OCI-LY3 (cell line): Measurements from ENCODE around the gene DUSP1.

Experiments used
- H2AFZ ChIP-seq: fragments of 200-600, 300-600 bp; shearing (Covaris generic); 2 replicates; pipeline ENCODE4 v1.6.0; 2014; ENCODE audit warnings: antibody characterized with exemption, low read depth, low read length
- H3K27ac ChIP-seq: fragments of 200-600, 300-600 bp; sonication (generic); 2 replicates; pipeline ENCODE4 v1.5.1; 2014; ENCODE audit warnings: mild to moderate bottlenecking, low read length, moderate library complexity, mixed read lengths
- H3K27me3 ChIP-seq: fragments of 200-600, 300-600 bp; sonication (generic); 2 replicates; pipeline ENCODE4 v1.6.1; 2014; ENCODE audit warnings: low read depth, low read length, mixed read lengths
- H3K36me3 ChIP-seq: fragments of 200-600, 300-600 bp; sonication (generic); replicated peaks from 2 replicates; pipeline ENCODE3; 2014; ENCODE audit warnings: low read depth, low read length, mixed read lengths
- H3K4me1 ChIP-seq: fragments of 300-600, 200-600 bp; sonication (generic); 2 replicates; pipeline ENCODE4 v1.6.1; 2014; ENCODE audit warnings: low read length, mixed read lengths
- H3K4me2 ChIP-seq: fragments of 200-600, 300-600 bp; sonication (generic); 2 replicates; pipeline ENCODE4 v1.6.1; 2014; ENCODE audit warnings: low read length, mixed read lengths
- H3K4me3 ChIP-seq: fragments of 300-600, 200-600 bp; sonication (generic); 2 replicates; pipeline ENCODE4 v1.5.1; 2014; ENCODE audit warnings: antibody characterized with exemption, mild to moderate bottlenecking, low read length, moderate library complexity
- H3K79me2 ChIP-seq: fragments of 300-600, 200-600 bp; shearing (Covaris generic); 2 replicates; pipeline ENCODE4 v1.6.1; 2014; ENCODE audit warnings: mild to moderate bottlenecking, low read length, mixed read lengths
- H3K9ac ChIP-seq: fragments of 300-600, 200-600 bp; shearing (Covaris generic); 2 replicates; pipeline ENCODE4 v1.6.0; 2014; ENCODE audit warnings: mild to moderate bottlenecking, low read length, moderate library complexity
- H3K9me3 ChIP-seq: fragments of 200-600, 300-600 bp; shearing (Covaris generic); 2 replicates; pipeline ENCODE4 v1.6.1; 2014; ENCODE audit warnings: low read length, mixed read lengths; ENCODE audit not compliant: insufficient read depth
- H4K20me1 ChIP-seq: fragments of 200-600, 300-600 bp; sonication (generic); 2 replicates; pipeline ENCODE4 v1.6.1; 2016; ENCODE audit warnings: low read length, mixed read lengths; ENCODE audit not compliant: insufficient read depth
- EZH2phosphoT487 ChIP-seq: fragments of 200-600 bp; shearing (Covaris generic); IDR thresholded peaks from 2 replicates; pipeline ENCODE4 v1.6.1; 2018; ENCODE audit warnings: antibody characterized with exemption, mixed run types, low read depth
- TF ChIP-seq, protein P1 (sequence below): fragments of 200-600, 300-600 bp; sonication (generic); IDR thresholded peaks from 2 replicates; pipeline ENCODE4 v1.5.1; 2014; ENCODE audit warnings: antibody characterized with exemption, low read length, low read depth

Gene DUSP1

DNA sequence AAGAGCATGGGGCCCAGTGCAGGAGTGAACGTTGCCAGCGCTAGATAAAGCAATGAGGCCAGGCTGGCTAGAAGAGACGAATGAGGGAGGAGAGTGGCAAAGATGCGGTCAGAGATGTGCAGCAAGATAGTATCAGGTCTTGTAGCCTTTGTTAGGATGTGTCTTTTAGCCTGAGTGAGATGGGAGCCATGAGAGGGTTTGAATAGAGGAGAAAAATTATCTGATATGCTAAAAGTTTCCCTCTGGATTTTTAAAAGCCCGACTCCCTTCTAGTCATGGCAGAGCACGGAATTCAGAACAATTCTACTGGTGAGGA is 12.2 kb downstream of the DUSP1 start:
- Histone ChIP-seq H3K36me3 (no peaks in the 10 kb centered on the region), H2AFZ (no peak overlapping the region), H3K27me3 (peaks cover 11% of the 10 kb centered on the region), H3K9ac (no peak overlapping the region), H3K4me3 (no peak overlapping the region), H3K27ac (no peak overlapping the region), H3K4me2 (no peak overlapping the region), H3K9me3 (no peaks in the 10 kb centered on the region), H4K20me1 (no peaks in the 10 kb centered on the region), H3K79me2 (no peaks in the 10 kb centered on the region), H3K4me1 (no peaks in the 10 kb centered on the region)
- TF ChIP-seq, protein P1, sequence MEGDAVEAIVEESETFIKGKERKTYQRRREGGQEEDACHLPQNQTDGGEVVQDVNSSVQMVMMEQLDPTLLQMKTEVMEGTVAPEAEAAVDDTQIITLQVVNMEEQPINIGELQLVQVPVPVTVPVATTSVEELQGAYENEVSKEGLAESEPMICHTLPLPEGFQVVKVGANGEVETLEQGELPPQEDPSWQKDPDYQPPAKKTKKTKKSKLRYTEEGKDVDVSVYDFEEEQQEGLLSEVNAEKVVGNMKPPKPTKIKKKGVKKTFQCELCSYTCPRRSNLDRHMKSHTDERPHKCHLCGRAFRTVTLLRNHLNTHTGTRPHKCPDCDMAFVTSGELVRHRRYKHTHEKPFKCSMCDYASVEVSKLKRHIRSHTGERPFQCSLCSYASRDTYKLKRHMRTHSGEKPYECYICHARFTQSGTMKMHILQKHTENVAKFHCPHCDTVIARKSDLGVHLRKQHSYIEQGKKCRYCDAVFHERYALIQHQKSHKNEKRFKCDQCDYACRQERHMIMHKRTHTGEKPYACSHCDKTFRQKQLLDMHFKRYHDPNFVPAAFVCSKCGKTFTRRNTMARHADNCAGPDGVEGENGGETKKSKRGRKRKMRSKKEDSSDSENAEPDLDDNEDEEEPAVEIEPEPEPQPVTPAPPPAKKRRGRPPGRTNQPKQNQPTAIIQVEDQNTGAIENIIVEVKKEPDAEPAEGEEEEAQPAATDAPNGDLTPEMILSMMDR, result no peak
- TF ChIP-seq EZH2phosphoT487, result no peak

DNA sequence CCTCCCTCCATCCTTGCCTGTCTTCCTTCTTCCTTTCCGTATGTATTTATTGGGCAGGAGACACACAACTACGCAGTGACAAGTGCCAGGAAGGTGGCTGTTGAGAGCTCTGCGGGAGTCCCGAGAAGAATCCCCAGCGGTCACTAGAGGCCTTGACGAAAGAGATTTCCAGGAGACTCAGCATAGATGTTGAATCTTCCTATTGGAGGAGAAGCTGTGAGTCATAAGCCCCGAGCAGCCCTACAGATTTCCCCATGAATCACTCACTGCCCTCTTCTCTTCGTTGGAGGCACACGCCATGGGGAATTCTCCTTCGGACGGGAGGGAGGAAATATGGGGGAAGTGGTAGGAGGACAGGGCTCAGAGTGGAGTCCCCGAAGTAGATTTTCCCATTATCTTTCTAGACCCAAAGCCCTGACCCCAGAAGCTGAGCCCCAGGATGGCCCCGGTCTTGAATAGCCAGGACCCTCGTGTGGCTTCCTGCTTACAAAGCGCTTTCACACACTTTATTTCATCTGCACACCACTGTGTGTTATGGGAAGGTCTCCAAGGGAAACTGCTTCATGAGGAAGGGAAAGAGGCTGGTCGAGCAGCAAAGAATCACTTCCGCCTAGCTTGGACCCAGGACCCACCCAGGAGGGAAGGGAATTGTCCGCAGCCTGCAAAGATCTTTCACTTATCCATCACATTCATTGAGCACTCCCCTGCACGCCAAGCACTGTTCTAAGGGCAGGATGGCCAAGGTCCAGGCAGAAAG is 12.7 kb downstream of the DUSP1 start:
- H3K27me3 ChIP-seq, result peaks cover 16% of the 10 kb centered on the region
- no peaks in the 10 kb centered on the region for H3K4me1 ChIP-seq
- H3K79me2 ChIP-seq, result no peaks in the 10 kb centered on the region
- no peak overlapping the region for H3K9ac ChIP-seq
- no peaks in the 10 kb centered on the region for H4K20me1 ChIP-seq
- no peak overlapping the region for H3K4me2 ChIP-seq
- H3K9me3 ChIP-seq, result no peaks in the 10 kb centered on the region
- no peaks in the 10 kb centered on the region for H3K36me3 ChIP-seq
- H2AFZ ChIP-seq, result no peak overlapping the region
- H3K4me3 ChIP-seq, result no peak overlapping the region
- H3K27ac ChIP-seq, result no peak overlapping the region
- TF ChIP-seq, protein P1, result no peak
- TF ChIP-seq EZH2phosphoT487, result no peak

DNA sequence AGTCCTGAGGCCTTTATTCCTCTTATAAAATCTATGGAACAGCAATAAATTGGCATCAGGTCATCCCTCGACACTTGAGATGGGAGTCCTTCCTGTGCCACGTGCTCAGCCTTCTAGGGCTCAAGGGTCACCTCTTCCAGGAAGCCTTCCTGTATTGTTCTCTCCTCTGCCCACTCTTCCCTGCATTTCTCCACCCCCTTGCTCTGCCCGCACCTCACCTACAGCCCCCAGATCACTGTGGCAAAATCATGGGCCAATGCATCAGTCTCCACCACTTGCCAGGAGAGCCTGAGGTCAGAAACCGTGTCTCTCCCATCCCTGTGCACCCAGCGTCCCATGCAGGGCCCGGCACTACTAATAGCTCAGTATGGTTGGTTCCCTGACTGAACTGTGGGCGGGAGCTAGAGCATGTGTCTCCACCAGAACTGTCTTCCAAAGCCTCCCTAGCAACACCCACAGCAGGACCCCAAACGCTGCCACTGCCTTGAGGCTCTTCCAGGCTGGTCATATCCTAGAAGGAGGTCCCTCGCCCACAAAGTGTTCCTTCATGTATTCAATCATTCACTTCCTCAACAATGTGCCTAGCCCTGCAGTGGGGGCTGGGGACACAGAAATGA is 13.5 kb downstream of the DUSP1 start:
- H3K9ac ChIP-seq, result no peak overlapping the region
- H2AFZ ChIP-seq, result no peak overlapping the region
- TF ChIP-seq EZH2phosphoT487, result no peak
- TF ChIP-seq, protein P1, result no peak
- H3K36me3 ChIP-seq, result no peaks in the 10 kb centered on the region
- H3K9me3 ChIP-seq, result no peaks in the 10 kb centered on the region
- H3K27ac ChIP-seq, result no peak overlapping the region
- no peak overlapping the region for H3K4me3 ChIP-seq
- H3K79me2 ChIP-seq, result no peaks in the 10 kb centered on the region
- no peak overlapping the region for H3K4me2 ChIP-seq
- no peaks in the 10 kb centered on the region for H3K4me1 ChIP-seq
- no peaks in the 10 kb centered on the region for H4K20me1 ChIP-seq
- H3K27me3 ChIP-seq, result peaks cover 21% of the 10 kb centered on the region

DNA sequence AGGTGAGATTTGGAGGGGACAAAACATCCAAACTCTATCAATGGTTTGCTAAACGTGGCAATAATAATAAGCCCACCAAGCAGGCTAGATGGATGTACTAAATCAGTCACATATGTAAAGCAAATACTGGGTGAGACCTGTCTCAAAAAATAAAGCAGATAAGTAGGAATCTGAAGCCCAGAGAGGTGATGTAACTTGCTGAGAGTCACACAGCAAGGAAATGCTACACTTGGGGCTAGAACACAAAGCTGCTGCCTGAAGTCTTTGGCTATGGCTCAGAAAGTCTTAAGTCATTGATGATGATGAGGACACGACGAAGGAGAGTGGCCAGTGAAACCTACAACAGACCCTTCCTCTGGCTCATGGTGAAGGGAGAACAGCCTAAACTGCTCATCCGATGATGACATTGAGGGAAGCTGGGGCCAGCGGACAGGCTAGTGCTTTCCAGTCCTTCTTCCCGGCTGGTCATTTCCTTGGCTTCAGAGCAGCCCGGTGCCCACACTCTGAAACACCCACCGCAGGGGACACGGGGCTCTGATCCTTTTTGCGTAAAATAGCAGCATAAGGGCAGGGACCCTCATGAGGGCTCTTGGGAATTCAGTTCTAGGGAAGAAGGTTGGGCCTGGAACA is 14.1 kb downstream of the DUSP1 start:
- Histone ChIP-seq H3K27me3 (peaks cover 21% of the 10 kb centered on the region), H3K4me3 (no peak overlapping the region), H4K20me1 (no peaks in the 10 kb centered on the region), H3K4me2 (no peak overlapping the region), H2AFZ (no peak overlapping the region), H3K27ac (no peak overlapping the region), H3K9ac (no peak overlapping the region), H3K9me3 (no peaks in the 10 kb centered on the region), H3K4me1 (no peaks in the 10 kb centered on the region), H3K36me3 (no peaks in the 10 kb centered on the region), H3K79me2 (no peaks in the 10 kb centered on the region)
- TF ChIP-seq, protein P1, result no peak
- no peak for TF ChIP-seq EZH2phosphoT487
